K562 (cell line): ENCODE data around the gene ZKSCAN1. TPM values are rescaled to one million over a fixed set of nuclear protein-coding genes. Genes with fewer than 3 reads are reported as not detected.

Experiments
- ATAC-seq: fragments of 200-7000 bp; cut with Tn5 transposase; 3 replicates; pipeline ENCODE4 v1.9.1; 2020; ENCODE audit warnings: moderate library complexity
- BruUV-seq: library from RNA; stranded (reverse); fragments of 400-500 nt; replicated peaks from 2 replicates; lab custom pipeline; 2021; lab: Mats Ljungman, UMichigan
- CTCF ChIA-PET: fragments of 300-600 bp; formaldehyde crosslinking; extraction: SDS; loops from one replicate; lab custom pipeline; 2021; ENCODE audit warnings: low intra/inter-chr PET ratio; lab: Yijun Ruan, JAX
- POLR2A ChIA-PET: fragments of 300-600, 350-650 bp; sonication (Branson Sonifier 250); formaldehyde crosslinking; extraction: SDS; loops from one replicate; lab custom pipeline; 2021; ENCODE audit warnings: antibody characterized with exemption, inconsistent platforms; lab: Yijun Ruan, JAX
- DNase-seq, 4 experiments: peaks; one replicate each; pipeline versions ENCODE4 v3.0.0 to v3.0.0-alpha.2; 2011 to 2018; ENCODE audit warnings: low spot score in 3 of 4, mixed read lengths in 3 of 4; ENCODE audit errors: extremely low read depth in 1 of 4
- FAIRE-seq: peaks from 2 replicates; lab custom pipeline; 2011; peaks lifted over from hg19 to GRCh38; lab: Jason Lieb, UNC
- H2AFZ ChIP-seq: 2 replicates; pipeline ENCODE4 v1.6.0; 2011; ENCODE audit warnings: low read depth, low read length, control low read depth, inconsistent platforms
- H3K27ac ChIP-seq: fragments of 200-600 bp; 3 replicates; pipeline ENCODE4 v1.8.0; 2011; ENCODE audit warnings: low read depth, mild to moderate bottlenecking, control low read depth, inconsistent platforms, low read length, moderate library complexity, mixed read lengths; ENCODE audit errors: extremely low read depth
- H3K27me3 ChIP-seq, 2 experiments: fragments of 300-600 bp in 1 of 2; 2 replicates in 1 of 2; 3 replicates in 1 of 2; pipeline versions ENCODE4 v1.6.0 to v1.8.0; 2011; ENCODE audit warnings: inconsistent platforms in 2 of 2, low read length in 2 of 2, mild to moderate bottlenecking in 1 of 2, mixed read lengths in 1 of 2, moderate library complexity in 1 of 2; ENCODE audit not compliant: control insufficient read depth in 2 of 2, insufficient read depth in 2 of 2
- H3K36me3 ChIP-seq: fragments of 300-600 bp; 3 replicates; pipeline ENCODE4 v1.8.0; 2011; ENCODE audit warnings: mild to moderate bottlenecking, low read length, inconsistent platforms; ENCODE audit not compliant: control insufficient read depth, insufficient read depth
- H3K4me1 ChIP-seq, 2 experiments: fragments of 200-600 bp in 1 of 2; replicated peaks in 1 of 2; 2 replicates in 1 of 2; 3 replicates in 1 of 2; pipeline versions ENCODE4 v1.5.1 to v1.8.0; 2011; ENCODE audit warnings: inconsistent platforms in 2 of 2, low read length in 2 of 2, mild to moderate bottlenecking in 1 of 2, mixed read lengths in 1 of 2, moderate library complexity in 1 of 2; ENCODE audit not compliant: control insufficient read depth in 2 of 2, insufficient read depth in 2 of 2
- H3K4me2 ChIP-seq: 2 replicates; pipeline ENCODE4 v1.6.1; 2011; ENCODE audit warnings: low read length, control low read depth, inconsistent platforms, mixed read lengths; ENCODE audit not compliant: insufficient read depth
- H3K4me3 ChIP-seq: fragments of 200-600 bp; sonication (generic), shearing (Covaris generic); 2 replicates; pipeline ENCODE4 v1.5.1; 2016; ENCODE audit warnings: control low read depth, inconsistent platforms
- H3K79me2 ChIP-seq: fragments of 200-600 bp; 3 replicates; pipeline ENCODE4 v1.8.0; 2011; ENCODE audit warnings: low read length, inconsistent platforms; ENCODE audit not compliant: control insufficient read depth, insufficient read depth
- H3K9ac ChIP-seq, 2 experiments: 2 replicates each; pipeline versions ENCODE4 v1.6.0 to v1.6.1; 2011; ENCODE audit warnings: low read depth in 2 of 2, low read length in 2 of 2, control low read depth in 1 of 2, inconsistent platforms in 1 of 2, mild to moderate bottlenecking in 1 of 2, mixed read lengths in 1 of 2; ENCODE audit not compliant: insufficient read depth in 1 of 2
- H3K9me1 ChIP-seq: one replicate; pipeline ENCODE4 v1.6.0; 2011; ENCODE audit warnings: inconsistent platforms, mild to moderate bottlenecking, low read length, moderate library complexity; ENCODE audit not compliant: control insufficient read depth, insufficient read depth
- H3K9me3 ChIP-seq: replicated peaks from 2 replicates; pipeline ENCODE4 v1.5.1; 2011; ENCODE audit warnings: low read depth, low read length, inconsistent platforms; ENCODE audit not compliant: control insufficient read depth, insufficient read depth
- H4K20me1 ChIP-seq: replicated peaks from 2 replicates; pipeline ENCODE4 v1.6.1; 2011; ENCODE audit warnings: low read length, inconsistent platforms, mixed read lengths; ENCODE audit not compliant: control insufficient read depth, insufficient read depth
- KDM2B ChIP-seq: fragments of 250-450 bp; sonication (Bioruptor Pico); IDR thresholded peaks from 2 replicates; pipeline ENCODE4 v1.8.0; 2021; ENCODE audit warnings: mild to moderate bottlenecking, moderate library complexity
- KLF13 ChIP-seq: fragments of 450-650 bp; IDR thresholded peaks from 2 replicates; pipeline ENCODE4 v1.6.1; 2016; ENCODE audit warnings: missing genetic modification characterization, low read depth, mild to moderate bottlenecking, missing compliant biosample characterization, moderate library complexity, borderline replicate concordance
- MECOM ChIP-seq: fragments of 250-450 bp; sonication (Bioruptor Pico); IDR thresholded peaks from 2 replicates; pipeline ENCODE4 v1.8.0; 2022; ENCODE audit warnings: inconsistent platforms
- POLR3G ChIP-seq: IDR thresholded peaks from 2 replicates; pipeline ENCODE4 v1.6.1; 2011; ENCODE audit not compliant: insufficient read length, insufficient replicate concordance; ENCODE audit errors: extremely low read depth
- SETDB1 ChIP-seq: IDR thresholded peaks from one replicate; pipeline ENCODE4 v1.6.1; 2012; ENCODE audit warnings: low read length, control low read depth, inconsistent platforms
- SPI1 ChIP-seq: IDR thresholded peaks from 2 replicates; pipeline ENCODE4 v1.6.1; 2011; ENCODE audit warnings: low read depth, low read length, control low read depth, borderline replicate concordance
- STAT5A ChIP-seq: IDR thresholded peaks from 2 replicates; pipeline ENCODE4 v1.6.1; 2012; ENCODE audit warnings: low read length, inconsistent platforms, borderline replicate concordance
- TAF7 ChIP-seq: fragments of 450-650 bp; IDR thresholded peaks from 2 replicates; pipeline ENCODE4 v1.6.1; 2016; ENCODE audit warnings: missing genetic modification characterization, missing compliant biosample characterization
- ZNF165 ChIP-seq: fragments of 250-450 bp; sonication (Bioruptor Pico); IDR thresholded peaks from 2 replicates; pipeline ENCODE4 v1.4.0; 2020; ENCODE audit warnings: borderline replicate concordance
- WGBS: fragments of 100-300 bp; shearing (Covaris generic); methylation state at CpG from one replicate; pipeline ENCODE4 v1.1.6; 2016; ENCODE audit warnings: low coverage, mixed read lengths; ENCODE audit not compliant: insufficient coverage; ENCODE audit errors: missing lambda C conversion rate; 5-methylcytosine and 5-hydroxymethylcytosine counted together
- in situ Hi-C: fragments of 300-500 bp; cut with MboI; formaldehyde crosslinking; loops from 4 replicates; pipeline ENCODE4 v1.15.0; 2018; ENCODE audit warnings: inconsistent platforms, mixed read lengths
- intact Hi-C: fragments of 100-400 bp; cut with micrococcal nuclease; formaldehyde crosslinking; loops from 2 replicates; pipeline ENCODE4 v1.14.2; 2022
- polyA plus RNA-seq, 8 experiments: library from polyadenylated mRNA; depleted of rRNA in 4 of 8; stranded (reverse) in 5 of 8; unstranded in 3 of 8; fragments of >200 nt; fragmentation: Nextera tagmentation in 2 of 8; fragmentation: Illumina TruSeq in 1 of 8; extraction: Ambion mirVana in 2 of 8; extraction: Trizol in 1 of 8; gene quantifications; 2 replicates each; pipeline versions ENCODE4 v1.2.1 to v1.2.3, GENCODE V29; 2011 to 2014; ENCODE audit warnings: inconsistent platforms in 1 of 8, missing spikeins in 1 of 8
- total RNA-seq, 7 experiments: library from RNA; depleted of rRNA in 6 of 7; stranded (reverse); fragments of >200 nt in 6 of 7; fragmentation: Illumina TruSeq in 2 of 7; extraction: Trizol in 2 of 7; gene quantifications; 2 replicates each; pipeline versions ENCODE4 v1.2.1 to v1.2.3, GENCODE V29; 2011 to 2021; ENCODE audit warnings: low replicate concordance in 1 of 7
- TF ChIP-seq, protein P1 (sequence below), 2 experiments: fragments of 450-650 bp; IDR thresholded peaks; 2 replicates each; pipeline ENCODE4 v1.6.1; 2016; ENCODE audit warnings: mild to moderate bottlenecking in 2 of 2, borderline replicate concordance in 1 of 2, low read depth in 1 of 2, moderate library complexity in 1 of 2

The ZKSCAN1 gene
- total and polyA plus RNA-seq, 9 of the 15 experiments (the other 6 are each of a cell fraction or from before 2014, with no cell fraction given) = 5.3 to 43.0 (median 23.2) TPM

DNA sequence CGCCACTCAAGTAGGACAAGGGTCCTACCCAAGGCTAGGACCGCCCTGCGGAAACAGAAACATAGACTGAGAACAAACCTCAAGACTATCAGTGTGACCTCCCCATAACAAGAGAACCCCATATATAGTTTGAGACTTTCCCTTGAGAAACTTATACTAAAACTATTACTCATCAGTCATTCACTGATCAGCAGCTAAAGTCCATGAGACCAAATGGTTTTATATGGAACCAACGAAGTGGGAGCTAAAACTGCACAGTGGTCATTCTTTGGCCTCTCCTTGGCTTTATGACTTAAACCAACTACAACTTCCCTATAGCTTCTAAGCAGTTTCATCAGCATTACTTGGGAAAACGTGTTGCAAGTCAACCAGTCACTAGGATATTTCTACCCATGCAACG is 20.5 kb downstream of the ZKSCAN1 start:
- Histone ChIP-seq H3K9me1 (no peaks in the 10 kb centered on the region), H4K20me1 (no peaks in the 10 kb centered on the region), H3K79me2 (no peaks in the 10 kb centered on the region), H3K27ac (no peak overlapping the region), H3K4me3 (no peak overlapping the region), H3K9me3 (no peaks in the 10 kb centered on the region; the same call in 1 of the 2 replicates), H3K27me3 (no peaks in the 10 kb centered on the region), H2AFZ (no peak overlapping the region), H3K4me2 (no peak overlapping the region), H3K4me1 (no peaks in the 10 kb centered on the region; a peak in 1 of 5 replicates), H3K9ac (no peak overlapping the region), H3K36me3 (peaks cover 52% of the 10 kb centered on the region)
- intact Hi-C loops = no loop called here
- BruUV-seq = no TSS peak
- FAIRE-seq (no peak), ATAC-seq (no peak), DNase-seq (no peak)
- ChIA-PET CTCF (interaction anchor here (0.6 kb wide), 1 partner anchor 23 kb away, joined by 3 read pairs; no protein-coding TSS in a partner anchor), POLR2A (interaction anchor here (0.7 kb wide), 1 partner anchor 66 kb away, joined by 4 read pairs; the partner anchor contains the start of genes AP4M1 and MCM7)
- in situ Hi-C loops = no loop called here
- WGBS = 96% methylated on average over 6 of the region's 6 CpGs
- TF ChIP-seq POLR3G (no peak), SETDB1 (no peak), SPI1 (no peak), KLF13 (tag) (no peak), ZNF165 (no peak), TAF7 (tag) (no peak), KDM2B (CRISPR knock-in tag) (no peak), STAT5A (no peak), MECOM (CRISPR knock-in tag) (no peak)
- TF ChIP-seq, protein P1, sequence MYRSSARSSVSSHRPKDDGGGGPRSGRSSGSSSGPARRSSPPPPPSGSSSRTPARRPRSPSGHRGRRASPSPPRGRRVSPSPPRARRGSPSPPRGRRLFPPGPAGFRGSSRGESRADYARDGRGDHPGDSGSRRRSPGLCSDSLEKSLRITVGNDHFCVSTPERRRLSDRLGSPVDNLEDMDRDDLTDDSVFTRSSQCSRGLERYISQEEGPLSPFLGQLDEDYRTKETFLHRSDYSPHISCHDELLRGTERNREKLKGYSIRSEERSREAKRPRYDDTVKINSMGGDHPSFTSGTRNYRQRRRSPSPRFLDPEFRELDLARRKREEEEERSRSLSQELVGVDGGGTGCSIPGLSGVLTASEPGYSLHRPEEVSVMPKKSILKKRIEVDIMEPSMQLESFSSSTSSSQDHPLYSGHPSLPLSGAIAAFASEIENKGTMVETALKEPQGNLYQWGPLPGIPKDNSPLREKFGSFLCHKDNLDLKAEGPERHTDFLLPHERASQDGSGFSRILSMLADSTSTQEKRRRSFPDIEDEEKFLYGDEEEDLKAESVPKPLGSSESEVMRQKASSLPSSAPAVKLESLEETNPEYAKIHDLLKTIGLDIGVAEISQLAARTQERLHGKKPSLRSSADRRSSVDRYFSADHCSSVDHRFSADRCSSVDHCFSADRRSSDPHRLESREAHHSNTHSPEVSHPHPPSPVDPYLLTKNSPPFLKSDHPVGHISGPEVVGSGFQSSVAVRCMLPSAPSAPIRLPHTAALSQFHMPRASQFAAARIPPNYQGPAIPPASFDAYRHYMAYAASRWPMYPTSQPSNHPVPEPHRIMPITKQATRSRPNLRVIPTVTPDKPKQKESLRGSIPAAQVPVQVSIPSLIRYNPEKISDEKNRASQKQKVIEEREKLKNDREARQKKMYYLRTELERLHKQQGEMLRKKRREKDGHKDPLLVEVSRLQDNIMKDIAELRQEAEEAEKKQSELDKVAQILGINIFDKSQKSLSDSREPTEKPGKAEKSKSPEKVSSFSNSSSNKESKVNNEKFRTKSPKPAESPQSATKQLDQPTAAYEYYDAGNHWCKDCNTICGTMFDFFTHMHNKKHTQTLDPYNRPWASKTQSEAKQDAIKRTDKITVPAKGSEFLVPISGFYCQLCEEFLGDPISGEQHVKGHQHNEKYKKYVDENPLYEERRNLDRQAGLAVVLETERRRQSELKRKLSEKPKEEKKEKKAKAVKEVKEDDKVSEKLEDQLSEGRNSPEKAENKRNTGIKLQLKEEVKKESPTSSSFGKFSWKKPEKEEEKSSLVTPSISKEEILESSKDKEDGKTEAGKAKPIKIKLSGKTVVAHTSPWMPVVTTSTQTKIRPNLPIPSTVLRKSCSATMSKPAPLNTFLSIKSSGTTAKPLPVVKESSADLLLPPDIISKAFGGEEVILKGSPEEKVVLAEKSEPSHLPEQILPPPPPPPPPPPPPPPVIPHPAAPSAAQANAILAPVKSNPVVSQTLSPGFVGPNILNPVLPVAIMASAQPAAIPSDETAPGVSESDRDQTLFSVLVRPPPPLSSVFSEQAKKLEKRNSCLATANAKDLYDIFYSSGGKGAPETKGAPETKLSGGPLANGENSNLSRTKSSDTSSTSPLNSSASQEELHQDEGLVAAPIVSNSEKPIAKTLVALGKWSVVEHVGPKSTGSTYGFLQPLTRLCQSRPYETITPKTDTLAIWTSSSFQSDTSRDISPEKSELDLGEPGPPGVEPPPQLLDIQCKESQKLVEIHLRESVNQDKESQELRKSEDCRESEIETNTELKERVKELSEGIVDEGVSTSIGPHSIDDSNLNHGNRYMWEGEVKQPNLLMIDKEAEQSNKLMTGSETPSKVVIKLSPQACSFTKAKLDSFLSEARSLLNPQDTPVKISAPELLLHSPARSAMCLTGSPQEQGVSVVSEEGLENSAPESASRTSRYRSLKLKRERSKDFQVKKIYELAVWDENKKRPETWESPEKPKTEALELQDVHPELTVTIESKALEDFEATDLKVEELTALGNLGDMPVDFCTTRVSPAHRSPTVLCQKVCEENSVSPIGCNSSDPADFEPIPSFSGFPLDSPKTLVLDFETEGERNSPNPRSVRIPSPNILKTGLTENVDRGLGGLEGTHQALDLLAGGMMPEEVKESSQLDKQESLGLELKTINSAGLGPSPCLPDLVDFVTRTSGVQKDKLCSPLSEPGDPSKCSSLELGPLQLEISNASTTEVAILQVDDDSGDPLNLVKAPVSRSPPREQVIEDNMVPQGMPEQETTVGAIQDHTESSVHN (IDR thresholded peaks at IDR 0.05; ENCODE audit: borderline replicate concordance in 1 of 2, low read depth in 1 of 2) = no peak
